GM12874 (cell line): ENCODE data around the gene ZDHHC18.

ENCODE experiments used
- TF ChIP-seq, protein P1 (sequence below): IDR thresholded peaks from 2 replicates; pipeline ENCODE4 v1.5.1; 2011; ENCODE audit warnings: low read depth, mild to moderate bottlenecking, control low read depth, low read length, moderate library complexity; ENCODE audit not compliant: insufficient read depth

Gene ZDHHC18

DNA sequence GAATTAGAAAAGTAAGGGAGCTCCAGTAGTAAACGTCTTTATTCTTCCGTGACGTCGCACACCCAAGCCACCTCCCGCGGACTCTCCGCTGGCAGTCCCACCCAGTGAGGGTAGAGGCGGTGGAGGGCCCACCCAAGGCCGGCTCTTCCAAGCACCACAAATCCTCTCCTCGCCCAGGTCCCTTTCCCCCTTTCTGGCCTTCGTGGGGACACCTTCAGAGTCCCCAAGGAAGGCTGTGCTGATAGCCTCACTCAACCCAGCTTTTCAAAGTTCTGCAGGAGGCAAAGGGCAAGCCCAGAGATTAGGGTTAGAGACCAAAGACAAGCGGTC, 63.9 kb downstream of the ZDHHC18 start:
- TF ChIP-seq, protein P1, sequence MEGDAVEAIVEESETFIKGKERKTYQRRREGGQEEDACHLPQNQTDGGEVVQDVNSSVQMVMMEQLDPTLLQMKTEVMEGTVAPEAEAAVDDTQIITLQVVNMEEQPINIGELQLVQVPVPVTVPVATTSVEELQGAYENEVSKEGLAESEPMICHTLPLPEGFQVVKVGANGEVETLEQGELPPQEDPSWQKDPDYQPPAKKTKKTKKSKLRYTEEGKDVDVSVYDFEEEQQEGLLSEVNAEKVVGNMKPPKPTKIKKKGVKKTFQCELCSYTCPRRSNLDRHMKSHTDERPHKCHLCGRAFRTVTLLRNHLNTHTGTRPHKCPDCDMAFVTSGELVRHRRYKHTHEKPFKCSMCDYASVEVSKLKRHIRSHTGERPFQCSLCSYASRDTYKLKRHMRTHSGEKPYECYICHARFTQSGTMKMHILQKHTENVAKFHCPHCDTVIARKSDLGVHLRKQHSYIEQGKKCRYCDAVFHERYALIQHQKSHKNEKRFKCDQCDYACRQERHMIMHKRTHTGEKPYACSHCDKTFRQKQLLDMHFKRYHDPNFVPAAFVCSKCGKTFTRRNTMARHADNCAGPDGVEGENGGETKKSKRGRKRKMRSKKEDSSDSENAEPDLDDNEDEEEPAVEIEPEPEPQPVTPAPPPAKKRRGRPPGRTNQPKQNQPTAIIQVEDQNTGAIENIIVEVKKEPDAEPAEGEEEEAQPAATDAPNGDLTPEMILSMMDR: no peak

DNA sequence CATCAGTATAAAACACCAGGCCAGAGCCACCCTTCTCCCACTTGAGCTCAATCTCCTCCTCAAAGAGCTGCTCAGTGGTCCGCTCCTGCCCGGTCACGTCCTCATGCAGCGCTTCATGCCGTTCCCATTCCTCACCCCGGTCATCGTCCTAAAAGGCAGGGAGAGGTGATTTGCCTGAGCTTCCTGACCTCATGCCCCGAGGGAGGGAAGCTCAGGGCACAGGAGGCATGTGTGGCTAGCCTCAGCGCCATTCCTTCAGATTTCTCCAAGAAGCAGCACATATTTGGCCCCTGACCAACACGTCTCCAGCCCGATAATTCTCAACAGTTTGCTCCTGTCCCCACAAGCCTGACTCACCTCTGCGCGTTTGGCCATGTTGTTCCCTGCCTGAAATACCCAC, 67.8 kb downstream of the ZDHHC18 start:
- TF ChIP-seq, protein P1: no peak

DNA sequence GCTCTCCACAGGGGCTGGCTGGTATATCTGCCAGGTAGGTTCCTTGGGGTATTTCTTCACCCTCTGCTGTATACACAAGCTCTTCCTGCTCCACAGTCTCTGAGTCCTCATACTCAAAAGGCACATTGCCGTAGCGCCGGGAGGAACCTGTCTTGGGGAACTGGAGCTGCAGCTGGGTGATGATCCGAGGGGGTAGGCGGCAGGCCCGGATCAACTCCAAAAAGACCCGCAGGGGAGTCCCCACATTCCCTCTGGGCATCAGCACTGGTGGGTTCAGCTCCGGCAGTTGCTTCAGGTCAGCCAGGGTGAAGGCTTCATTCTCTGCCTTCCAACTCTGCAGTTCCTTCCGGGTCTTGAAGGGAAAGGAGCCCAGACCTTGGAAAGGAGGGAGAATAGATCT, 70.9 kb downstream of the ZDHHC18 start:
- TF ChIP-seq, protein P1: no peak

DNA sequence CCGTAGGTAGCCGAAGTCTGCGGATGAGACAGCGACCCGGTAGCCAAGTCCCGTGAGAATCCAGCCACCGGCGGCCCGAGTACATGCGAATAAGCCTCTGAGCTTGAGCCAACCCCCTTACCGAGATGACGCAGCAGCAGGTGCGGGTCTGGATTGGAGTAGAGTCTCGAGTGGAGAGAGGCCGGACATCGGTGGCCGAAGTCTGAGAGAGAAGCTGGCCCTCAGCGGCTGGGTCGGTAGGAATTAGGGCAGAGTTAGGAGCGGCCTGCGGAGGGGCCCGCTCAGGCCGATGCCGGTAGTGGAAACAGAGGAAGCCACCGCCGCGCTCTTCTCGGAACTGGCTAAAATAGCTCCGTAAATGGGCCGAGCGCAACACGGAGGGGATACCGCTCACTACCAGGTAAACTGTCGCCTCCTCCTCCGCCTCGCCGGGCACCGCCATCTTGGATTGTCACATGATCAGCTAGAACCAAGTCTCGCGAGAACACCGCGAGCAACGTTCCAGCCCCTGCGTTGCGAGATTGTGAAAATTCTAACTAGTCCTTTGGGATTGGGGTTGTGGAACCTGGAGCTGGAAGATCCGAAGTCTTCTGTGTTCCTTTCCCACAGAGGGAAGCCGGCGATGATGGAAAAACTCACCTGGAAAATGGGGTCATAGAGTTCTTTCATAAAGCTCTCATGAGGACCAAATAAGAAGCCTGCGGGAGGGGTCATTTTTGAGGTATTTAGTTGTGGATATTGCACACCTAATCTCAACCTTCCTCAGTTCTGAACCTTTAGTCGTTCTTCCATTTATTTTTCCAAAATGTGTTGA, 73.7 kb downstream of the ZDHHC18 start, which contains the start of gene GPATCH3:
Gene GPATCH3, minus strand, starts transcription at position 467 of the 814 bp plus-strand sequence. Its CDS starts 25 bp downstream, at position 442.
- TF ChIP-seq, protein P1: no peak

DNA sequence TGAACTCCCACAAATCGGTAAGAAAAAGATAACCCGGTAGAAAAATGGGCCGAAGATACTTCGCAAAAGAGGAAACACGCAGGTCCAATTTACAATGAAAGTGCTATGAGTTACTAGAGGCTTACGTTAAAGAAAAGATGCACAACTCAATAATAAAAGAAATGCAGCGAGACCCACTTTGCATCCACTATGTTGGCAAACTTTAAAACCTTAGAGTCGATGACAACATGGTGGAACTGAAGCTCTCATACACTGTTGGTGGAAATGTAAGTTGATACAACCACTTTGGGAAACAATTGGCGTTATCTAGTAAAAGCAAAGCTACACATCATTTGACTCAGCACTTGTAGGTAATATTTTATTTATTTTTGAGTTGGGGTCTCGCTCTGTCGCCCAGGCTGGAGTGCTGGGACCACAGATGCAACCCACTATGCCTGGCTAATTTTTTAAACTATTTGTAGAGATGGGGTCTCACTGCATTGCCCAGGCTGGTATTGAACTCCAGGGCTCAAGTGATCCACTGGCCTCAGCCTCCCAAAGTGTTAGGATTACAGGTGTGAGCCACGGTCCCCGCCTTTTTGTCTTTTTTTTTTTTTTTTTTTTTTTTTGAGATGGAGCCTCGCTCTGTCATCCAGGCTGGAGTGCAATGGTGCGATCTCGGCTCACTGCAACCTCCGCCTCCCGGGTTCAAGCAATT, 74.5 kb downstream of the ZDHHC18 start:
- TF ChIP-seq, protein P1: no peak
